Natural killer cell treated with Interleukin-12 subunit alpha and Interleukin-12 subunit beta and Interleukin-15 and Interleukin-18, amount 100 ng/mL, for 72 hours (primary cell): ENCODE results near the gene ZNF593OS. TPM values are rescaled to one million over a fixed set of nuclear protein-coding genes. Genes with fewer than 3 reads are reported as not detected.

ENCODE experiments used
- ATAC-seq, 2 donors: fragments of 150-1000 bp; cut with Tn5 transposase in 1 of 2; sonication (Bioruptor Pico), chemical (Tn5 transposase) in 1 of 2; 2 replicates each; pipeline ENCODE4 v1.10.0; 2021
- DNase-seq: peaks from one replicate; pipeline ENCODE4 v3.0.0; 2022; ENCODE audit warnings: low spot score
- H3K27ac Mint-ChIP-seq, 2 donors: 1 replicate in 1 of 2; 2 replicates in 1 of 2; pipeline ENCODE4 v1.8.0; 2022; ENCODE audit warnings: mixed read lengths in 2 of 2, mild to moderate bottlenecking in 1 of 2, moderate library complexity in 1 of 2
- H3K27me3 Mint-ChIP-seq, 2 donors: 1 replicate in 1 of 2; 2 replicates in 1 of 2; pipeline ENCODE4 v1.8.0; 2022; ENCODE audit warnings: mixed read lengths in 2 of 2
- H3K36me3 Mint-ChIP-seq: one replicate; pipeline ENCODE4 v1.8.0; 2022; ENCODE audit warnings: mixed read lengths
- H3K4me1 Mint-ChIP-seq, 2 donors: 1 replicate in 1 of 2; 2 replicates in 1 of 2; pipeline ENCODE4 v1.8.0; 2022; ENCODE audit warnings: low read depth in 2 of 2, mixed read lengths in 2 of 2, mild to moderate bottlenecking in 1 of 2
- H3K4me3 Mint-ChIP-seq: one replicate; pipeline ENCODE4 v1.8.0; 2022; ENCODE audit warnings: mixed read lengths
- H3K9me3 Mint-ChIP-seq: 2 replicates; pipeline ENCODE4 v1.8.0; 2022; ENCODE audit warnings: mixed read lengths
- total RNA-seq, 2 donors: library from RNA; stranded (reverse); gene quantifications; one replicate each; pipeline ENCODE4 v1.2.3, GENCODE V29; 2022

ZNF593OS gene
- total RNA-seq, 2 donors from 2014 or later = not detected

DNA sequence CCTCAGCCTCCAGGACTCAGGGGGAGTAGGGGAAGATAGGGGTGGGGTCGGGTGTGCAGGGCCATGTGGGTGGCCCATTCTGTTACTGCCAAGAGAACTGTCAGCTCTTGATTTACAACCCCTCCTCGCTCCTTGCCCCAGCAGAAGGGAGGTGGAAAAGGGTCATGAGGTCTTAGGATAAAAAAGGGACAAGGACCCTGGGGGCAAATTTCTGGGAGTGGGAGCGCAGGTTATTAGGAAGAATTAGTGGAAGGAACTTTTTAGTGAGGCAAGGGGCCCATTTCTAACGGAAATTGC, 11.9 kb downstream of the ZNF593OS start:
- Mint-ChIP-seq H3K27me3 (peaks cover 24 to 29% of the 10 kb centered on the region in 2 donors), H3K27ac (no peak overlapping the region), H3K4me3 (no peak overlapping the region), H3K9me3 (no peaks in the 10 kb centered on the region), H3K36me3 (no peaks in the 10 kb centered on the region), H3K4me1 (peaks cover 6 to 7% of the 10 kb centered on the region in 2 donors)
- ATAC-seq (no peak), DNase-seq (no peak)

GRCh38 chr1:26158908-26159742, 12.5 kb downstream of the ZNF593OS start, which contains the start of gene FAM110D:
FAM110D (plus strand) TSS chr1:26159079; CDS start chr1:26161292, 2,213 bp downstream.
- H3K27me3 Mint-ChIP-seq = peaks cover 28 to 30% of the 10 kb centered on the region in 2 donors
- H3K9me3 Mint-ChIP-seq = no peaks in the 10 kb centered on the region

GRCh38 chr1:26158271-26158907, 13.2 kb downstream of the ZNF593OS start:
- H3K9me3 Mint-ChIP-seq = no peaks in the 10 kb centered on the region

More at GRCh38 chr1:26158908-26159742, 12.5 kb downstream of the ZNF593OS start, which contains the start of gene FAM110D:
- Mint-ChIP-seq H3K27ac (no peak within 1 kb of the TSS), H3K4me3 (no peak within 1 kb of the TSS), H3K36me3 (no peaks in the 10 kb centered on the region), H3K4me1 (peaks cover 3 to 5% of the 10 kb centered on the region in 2 donors)
- no peak for DNase-seq
- ATAC-seq = no peak

DNA sequence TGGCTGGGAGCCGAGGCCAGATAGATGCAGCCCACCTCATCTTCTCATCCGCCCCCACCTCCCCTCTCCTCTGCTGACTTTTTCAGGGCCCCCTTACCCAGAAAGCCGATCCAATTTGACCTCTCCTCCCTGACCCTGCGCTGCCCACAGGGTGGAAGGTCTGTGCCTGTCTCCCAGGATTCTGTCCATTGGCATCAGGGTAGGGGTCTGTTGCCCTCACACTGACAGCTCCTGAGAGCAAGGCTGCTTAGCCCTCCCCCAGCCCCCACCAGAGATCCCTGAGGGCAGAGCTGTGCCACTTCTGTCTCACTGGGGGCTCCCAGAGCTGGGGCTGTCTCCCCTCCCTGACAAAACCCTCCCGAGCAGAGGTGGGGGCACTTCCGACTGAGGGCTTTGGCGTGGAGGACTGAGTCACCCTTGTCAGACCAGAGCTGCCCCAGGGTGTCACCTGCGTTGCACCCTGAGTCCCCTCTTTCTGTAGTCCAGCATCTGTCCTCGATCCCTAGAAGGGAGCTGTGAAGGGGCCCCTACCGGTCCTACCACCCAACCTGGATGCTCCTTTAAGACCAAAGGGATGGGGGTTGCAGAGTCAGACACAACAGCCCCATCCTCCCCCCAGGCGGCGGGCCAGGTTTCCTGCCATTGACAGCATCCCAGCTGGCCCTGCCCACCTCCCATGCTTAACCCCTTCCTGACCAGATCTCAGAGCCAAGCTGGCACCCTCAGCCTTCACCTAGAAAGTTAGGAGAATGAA, 15.2 kb downstream of the ZNF593OS start:
- no peaks in the 10 kb centered on the region for H3K9me3 Mint-ChIP-seq
- peak in 1 of 2 donors; percentile 12 for ATAC-seq
- no peak overlapping the region for H3K4me3 Mint-ChIP-seq
- no peak for DNase-seq
- no peaks in the 10 kb centered on the region for H3K4me1 Mint-ChIP-seq
- H3K27ac Mint-ChIP-seq = no peak overlapping the region
- no peaks in the 10 kb centered on the region for H3K36me3 Mint-ChIP-seq
- peaks cover 28 to 36% of the 10 kb centered on the region in 2 donors for H3K27me3 Mint-ChIP-seq

More at GRCh38 chr1:26158271-26158907, 13.2 kb downstream of the ZNF593OS start:
- H3K36me3 Mint-ChIP-seq = no peaks in the 10 kb centered on the region
- DNase-seq = no peak
- no peak for ATAC-seq
- H3K4me3 Mint-ChIP-seq = no peak overlapping the region
- peaks cover 3 to 5% of the 10 kb centered on the region in 2 donors for H3K4me1 Mint-ChIP-seq
- H3K27ac Mint-ChIP-seq = no peak overlapping the region
- H3K27me3 Mint-ChIP-seq = peaks cover 32 to 33% of the 10 kb centered on the region in 2 donors

DNA sequence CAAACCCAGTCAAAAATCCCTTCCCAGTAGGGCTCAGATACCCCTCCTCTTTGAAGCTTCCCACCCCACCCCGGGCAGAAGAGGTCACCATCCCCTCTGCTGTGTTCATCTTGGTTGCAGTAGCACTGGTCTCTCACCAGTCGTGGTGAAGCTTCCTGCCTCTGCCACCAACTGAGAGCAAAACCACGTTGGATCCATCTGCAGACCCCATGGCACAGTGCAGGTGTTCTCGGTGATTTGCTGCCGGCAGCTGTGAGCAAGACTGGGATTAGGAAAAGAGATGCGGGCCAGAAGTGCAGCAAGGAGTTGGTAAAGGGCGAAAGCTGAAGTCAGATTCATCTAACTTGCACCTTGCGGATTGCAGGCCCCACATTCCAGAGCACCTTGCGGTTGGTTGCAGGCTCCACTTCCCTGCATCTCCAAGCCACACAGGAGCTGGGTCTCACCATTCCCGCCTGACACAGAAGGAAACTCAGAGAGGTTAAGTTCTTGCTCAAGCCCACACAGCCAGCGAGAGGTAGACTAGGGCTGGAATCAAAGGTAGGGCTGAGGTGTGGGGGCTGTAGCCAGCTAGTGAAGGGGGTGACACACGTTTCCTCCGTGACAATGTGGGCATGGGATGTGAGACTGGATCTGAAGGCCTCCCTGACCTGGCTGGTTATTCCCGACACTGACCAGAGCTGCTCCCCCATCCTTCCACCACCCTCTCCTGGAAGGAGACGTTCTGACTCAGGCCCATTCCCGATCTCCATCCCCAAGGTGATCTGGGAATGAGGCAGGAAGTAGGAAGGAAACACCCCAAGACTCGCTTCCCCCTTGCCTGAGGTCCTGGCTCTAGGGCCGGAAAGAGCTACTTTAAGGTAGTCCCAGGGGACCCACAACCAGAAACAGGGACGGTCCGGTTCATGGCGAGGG, 16.0 kb downstream of the ZNF593OS start:
- ATAC-seq = no peak
- no peak overlapping the region for H3K27ac Mint-ChIP-seq
- no peak overlapping the region for H3K4me3 Mint-ChIP-seq
- no peaks in the 10 kb centered on the region for H3K4me1 Mint-ChIP-seq
- H3K27me3 Mint-ChIP-seq = peaks cover 31 to 39% of the 10 kb centered on the region in 2 donors
- peak; percentile 44 for DNase-seq
- no peaks in the 10 kb centered on the region for H3K36me3 Mint-ChIP-seq
- H3K9me3 Mint-ChIP-seq = no peaks in the 10 kb centered on the region

GRCh38 chr1:26154750-26155149, 16.9 kb downstream of the ZNF593OS start:
- DNase-seq (no peak), ATAC-seq (no peak)
- H3K27me3 Mint-ChIP-seq = peaks cover 35 to 43% of the 10 kb centered on the region in 2 donors
- H3K4me1 Mint-ChIP-seq = no peaks in the 10 kb centered on the region
- H3K36me3 Mint-ChIP-seq = no peaks in the 10 kb centered on the region
- H3K4me3 Mint-ChIP-seq = no peak overlapping the region
- H3K27ac Mint-ChIP-seq = no peak overlapping the region
- H3K9me3 Mint-ChIP-seq = no peaks in the 10 kb centered on the region

GRCh38 chr1:26153966-26154532, 17.6 kb downstream of the ZNF593OS start:
- H3K9me3 Mint-ChIP-seq = no peaks in the 10 kb centered on the region
- no peaks in the 10 kb centered on the region for H3K4me1 Mint-ChIP-seq
- ATAC-seq (no peak), DNase-seq (no peak)
- no peaks in the 10 kb centered on the region for H3K36me3 Mint-ChIP-seq
- H3K27ac Mint-ChIP-seq = no peak overlapping the region
- peaks cover 30 to 45% of the 10 kb centered on the region in 2 donors for H3K27me3 Mint-ChIP-seq
- no peak overlapping the region for H3K4me3 Mint-ChIP-seq

GRCh38 chr1:26148887-26149286, 22.7 kb downstream of the ZNF593OS start:
- ATAC-seq (no peak), DNase-seq (no peak)
- no peak overlapping the region for H3K4me3 Mint-ChIP-seq
- no peaks in the 10 kb centered on the region for H3K9me3 Mint-ChIP-seq
- H3K27ac Mint-ChIP-seq = no peak overlapping the region
- H3K36me3 Mint-ChIP-seq = no peaks in the 10 kb centered on the region
- peaks cover 25 to 55% of the 10 kb centered on the region in 2 donors for H3K27me3 Mint-ChIP-seq
- H3K4me1 Mint-ChIP-seq = no peaks in the 10 kb centered on the region

- H3K36me3 Mint-ChIP-seq = no peaks in the 10 kb centered on the region
- no peak for ATAC-seq
- H3K4me1 Mint-ChIP-seq = no peaks in the 10 kb centered on the region
- no peak for DNase-seq
- peaks cover 22 to 51% of the 10 kb centered on the region in 2 donors for H3K27me3 Mint-ChIP-seq
- H3K9me3 Mint-ChIP-seq = no peaks in the 10 kb centered on the region
- H3K4me3 Mint-ChIP-seq = no peak overlapping the region
- no peak overlapping the region for H3K27ac Mint-ChIP-seq
These were observed 25.7 kb downstream of the ZNF593OS start for GRCh38 chr1:26145960-26146294.

GRCh38 chr1:26145041-26145959, 26.3 kb downstream of the ZNF593OS start:
- ATAC-seq (peak; percentile 73 to 78), DNase-seq (peak; percentile 78)
- Mint-ChIP-seq H3K4me1 (no peaks in the 10 kb centered on the region), H3K27ac (no peak overlapping the region), H3K27me3 (peaks cover 22 to 50% of the 10 kb centered on the region in 2 donors), H3K4me3 (no peak overlapping the region), H3K9me3 (no peaks in the 10 kb centered on the region), H3K36me3 (no peaks in the 10 kb centered on the region)

- peaks cover 20 to 27% of the 10 kb centered on the region in 2 donors for H3K27me3 Mint-ChIP-seq
- no peak overlapping the region for H3K4me3 Mint-ChIP-seq
- H3K36me3 Mint-ChIP-seq = no peaks in the 10 kb centered on the region
- no peaks in the 10 kb centered on the region for H3K9me3 Mint-ChIP-seq
- ATAC-seq (no peak), DNase-seq (no peak)
- no peaks in the 10 kb centered on the region for H3K4me1 Mint-ChIP-seq
- H3K27ac Mint-ChIP-seq = no peak overlapping the region
These were observed 29.5 kb downstream of the ZNF593OS start for GRCh38 chr1:26142159-26142558.

DNA sequence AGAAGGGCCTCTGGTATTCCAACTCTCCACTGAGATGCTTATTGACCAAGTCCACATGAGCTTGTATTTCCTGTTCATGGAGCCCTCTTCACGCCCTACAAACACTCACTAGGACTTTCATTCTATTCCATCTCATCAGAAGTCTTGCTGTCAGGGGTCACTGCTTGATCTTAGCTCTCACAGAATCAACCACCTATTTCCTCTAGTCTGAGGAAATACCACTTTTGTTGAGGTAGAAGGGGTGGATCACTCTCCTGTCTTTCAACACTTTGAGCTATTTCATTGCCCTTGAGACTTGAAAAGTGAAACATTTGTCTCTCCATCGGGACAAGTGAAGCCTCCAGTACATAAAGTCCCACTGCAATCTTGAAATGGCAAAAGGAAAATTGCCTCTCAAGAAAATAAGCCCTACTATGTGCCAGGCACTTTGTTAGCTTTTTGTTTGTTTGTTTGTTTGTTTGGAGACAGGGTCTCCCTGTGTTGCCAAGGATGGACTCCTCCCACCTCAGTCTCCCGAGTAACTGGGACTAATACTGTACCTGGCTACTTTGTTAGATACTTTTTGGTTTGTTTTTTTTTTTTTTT, 32.6 kb downstream of the ZNF593OS start:
- H3K9me3 Mint-ChIP-seq = no peaks in the 10 kb centered on the region
- no peak for DNase-seq
- no peak for ATAC-seq
- H3K36me3 Mint-ChIP-seq = no peaks in the 10 kb centered on the region
- peaks cover 12 to 24% of the 10 kb centered on the region in 2 donors for H3K27me3 Mint-ChIP-seq
- H3K4me3 Mint-ChIP-seq = no peak overlapping the region
- no peaks in the 10 kb centered on the region for H3K4me1 Mint-ChIP-seq
- H3K27ac Mint-ChIP-seq = no peak overlapping the region
